ENCODE measurements around the gene TREH.
"Not testable (repeated sequence)": the region's sequence is repeated elsewhere in the genome, so short reads cannot be mapped to it uniquely, and the experiment has no call there.

GRCh38 chr11:118721478-118722015 is 42.1 kb upstream of the TREH start:
- not testable (repeated sequence) for TF ChIP-seq REST (IDR thresholded peaks at IDR 0.05; ENCODE audit: low read depth); POLR2AphosphoS5 (IDR thresholded peaks at IDR 0.05; ENCODE audit: low read depth, low read length); POLR2A (IDR thresholded peaks at IDR 0.05; ENCODE audit: borderline replicate concordance, extremely low read depth, insufficient read depth, insufficient read length); CEBPB (IDR thresholded peaks at IDR 0.05; ENCODE audit: low read depth); EZH2 (IDR thresholded peaks at IDR 0.05); ZNF274 (IDR thresholded peaks at IDR 0.05; ENCODE audit: low read depth, low read length); RAD21 (IDR thresholded peaks at IDR 0.05; ENCODE audit: low read depth)
- TF ChIP-seq, protein P1, sequence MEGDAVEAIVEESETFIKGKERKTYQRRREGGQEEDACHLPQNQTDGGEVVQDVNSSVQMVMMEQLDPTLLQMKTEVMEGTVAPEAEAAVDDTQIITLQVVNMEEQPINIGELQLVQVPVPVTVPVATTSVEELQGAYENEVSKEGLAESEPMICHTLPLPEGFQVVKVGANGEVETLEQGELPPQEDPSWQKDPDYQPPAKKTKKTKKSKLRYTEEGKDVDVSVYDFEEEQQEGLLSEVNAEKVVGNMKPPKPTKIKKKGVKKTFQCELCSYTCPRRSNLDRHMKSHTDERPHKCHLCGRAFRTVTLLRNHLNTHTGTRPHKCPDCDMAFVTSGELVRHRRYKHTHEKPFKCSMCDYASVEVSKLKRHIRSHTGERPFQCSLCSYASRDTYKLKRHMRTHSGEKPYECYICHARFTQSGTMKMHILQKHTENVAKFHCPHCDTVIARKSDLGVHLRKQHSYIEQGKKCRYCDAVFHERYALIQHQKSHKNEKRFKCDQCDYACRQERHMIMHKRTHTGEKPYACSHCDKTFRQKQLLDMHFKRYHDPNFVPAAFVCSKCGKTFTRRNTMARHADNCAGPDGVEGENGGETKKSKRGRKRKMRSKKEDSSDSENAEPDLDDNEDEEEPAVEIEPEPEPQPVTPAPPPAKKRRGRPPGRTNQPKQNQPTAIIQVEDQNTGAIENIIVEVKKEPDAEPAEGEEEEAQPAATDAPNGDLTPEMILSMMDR (IDR thresholded peaks at IDR 0.05 in 2 of 3, conservative IDR thresholded peaks at IDR 0.05 in 1 of 3; ENCODE audit: borderline replicate concordance in 1 of 3, insufficient read depth in 1 of 3, low read depth in 2 of 3, low read length in 2 of 3): not testable (repeated sequence)
